ENCODE measurements around the gene SLC9C1. TPM values are rescaled to one million over a fixed set of nuclear protein-coding genes. Genes with fewer than 3 reads are reported as not detected.

The SLC9C1 gene
- total RNA-seq, 6 experiments from 2014 or later = not detected

DNA sequence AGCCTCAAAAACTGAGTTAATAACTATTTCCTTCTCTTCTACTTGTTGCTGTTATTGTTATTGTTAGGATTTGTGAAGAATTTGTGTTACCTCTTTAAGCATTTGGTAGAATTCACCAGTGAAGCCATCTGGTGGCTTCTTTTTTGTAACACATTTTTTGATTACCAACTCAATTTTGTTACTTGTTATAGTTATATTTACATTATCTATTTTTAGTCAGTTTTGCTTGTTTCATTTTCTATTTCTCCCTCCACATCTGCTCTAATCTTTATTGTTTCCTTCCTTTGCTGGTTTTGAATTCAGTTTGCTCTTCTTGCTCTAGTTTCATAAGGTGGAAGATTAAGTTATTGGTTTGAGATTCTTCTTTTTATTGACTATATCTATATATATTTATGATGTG, 3.7 kb upstream of the SLC9C1 start:
- no peak for DNase-seq
- no peak overlapping the region for H3K27ac Mint-ChIP-seq
- H3K4me3 Mint-ChIP-seq = no peak overlapping the region
- no peaks in the 10 kb centered on the region for H3K9me3 Mint-ChIP-seq
- no peaks in the 10 kb centered on the region for H3K36me3 Mint-ChIP-seq (ENCODE audit: low read depth)
- peaks cover 5% of the 10 kb centered on the region for H3K27me3 Mint-ChIP-seq (ENCODE audit: insufficient read depth)
- TF ChIP-seq, protein P1, sequence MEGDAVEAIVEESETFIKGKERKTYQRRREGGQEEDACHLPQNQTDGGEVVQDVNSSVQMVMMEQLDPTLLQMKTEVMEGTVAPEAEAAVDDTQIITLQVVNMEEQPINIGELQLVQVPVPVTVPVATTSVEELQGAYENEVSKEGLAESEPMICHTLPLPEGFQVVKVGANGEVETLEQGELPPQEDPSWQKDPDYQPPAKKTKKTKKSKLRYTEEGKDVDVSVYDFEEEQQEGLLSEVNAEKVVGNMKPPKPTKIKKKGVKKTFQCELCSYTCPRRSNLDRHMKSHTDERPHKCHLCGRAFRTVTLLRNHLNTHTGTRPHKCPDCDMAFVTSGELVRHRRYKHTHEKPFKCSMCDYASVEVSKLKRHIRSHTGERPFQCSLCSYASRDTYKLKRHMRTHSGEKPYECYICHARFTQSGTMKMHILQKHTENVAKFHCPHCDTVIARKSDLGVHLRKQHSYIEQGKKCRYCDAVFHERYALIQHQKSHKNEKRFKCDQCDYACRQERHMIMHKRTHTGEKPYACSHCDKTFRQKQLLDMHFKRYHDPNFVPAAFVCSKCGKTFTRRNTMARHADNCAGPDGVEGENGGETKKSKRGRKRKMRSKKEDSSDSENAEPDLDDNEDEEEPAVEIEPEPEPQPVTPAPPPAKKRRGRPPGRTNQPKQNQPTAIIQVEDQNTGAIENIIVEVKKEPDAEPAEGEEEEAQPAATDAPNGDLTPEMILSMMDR (IDR thresholded peaks at IDR 0.05) = no peak
- H3K4me1 Mint-ChIP-seq (ENCODE audit: low read depth) = peaks cover 14% of the 10 kb centered on the region

DNA sequence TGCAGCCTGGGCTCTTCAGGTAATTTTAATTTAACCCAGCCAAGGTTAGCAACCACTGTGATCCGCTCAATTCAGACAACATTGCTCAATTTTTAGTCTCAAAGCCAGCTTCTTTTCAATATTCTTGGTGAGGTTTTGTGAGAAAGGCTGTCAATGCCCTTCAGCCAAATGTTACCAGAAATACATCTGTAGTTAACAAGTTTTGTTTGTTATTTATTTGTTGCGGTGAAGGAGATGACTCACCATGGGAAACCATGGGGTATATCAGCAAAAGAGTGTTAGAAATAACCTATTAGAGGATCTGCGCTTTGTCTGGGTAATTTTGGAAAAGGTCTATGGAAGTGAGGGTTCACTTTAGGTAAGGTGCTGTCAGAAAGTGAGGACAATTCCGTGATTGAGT, 5.0 kb downstream of the SLC9C1 start:
- peaks cover 9% of the 10 kb centered on the region for H3K4me1 Mint-ChIP-seq (ENCODE audit: low read depth)
- TF ChIP-seq, protein P1 (IDR thresholded peaks at IDR 0.05) = no peak
- H3K27ac Mint-ChIP-seq = no peak overlapping the region
- DNase-seq = no peak
- no peak overlapping the region for H3K4me3 Mint-ChIP-seq
- no peaks in the 10 kb centered on the region for H3K36me3 Mint-ChIP-seq (ENCODE audit: low read depth)
- H3K9me3 Mint-ChIP-seq = no peaks in the 10 kb centered on the region
- peaks cover 8% of the 10 kb centered on the region for H3K27me3 Mint-ChIP-seq (ENCODE audit: insufficient read depth)

DNA sequence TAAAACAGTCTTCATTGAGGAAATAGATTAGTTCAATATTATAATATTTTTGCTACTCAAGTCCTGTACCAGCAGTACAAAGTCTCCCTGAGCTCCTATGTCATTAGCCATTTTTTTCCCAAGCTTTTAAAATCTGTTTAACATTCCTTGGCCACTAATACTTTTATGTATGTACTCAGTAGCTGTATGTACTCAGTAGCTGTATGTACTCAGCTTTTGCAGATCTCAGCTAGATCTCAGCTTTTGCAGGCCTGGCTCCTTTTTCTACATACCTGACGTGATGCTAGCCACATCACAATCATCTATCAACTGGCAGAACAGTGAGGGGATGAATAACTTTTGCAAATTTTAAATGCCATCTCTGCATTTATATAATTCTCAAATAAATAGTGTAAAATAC, 13.8 kb downstream of the SLC9C1 start:
- Mint-ChIP-seq H3K4me1 (ENCODE audit: low read depth) (no peaks in the 10 kb centered on the region), H3K4me3 (no peak overlapping the region), H3K9me3 (no peaks in the 10 kb centered on the region), H3K27me3 (ENCODE audit: insufficient read depth) (peaks cover 21% of the 10 kb centered on the region), H3K36me3 (ENCODE audit: low read depth) (no peaks in the 10 kb centered on the region), H3K27ac (no peak overlapping the region)
- no peak for DNase-seq
- TF ChIP-seq, protein P1 (IDR thresholded peaks at IDR 0.05) = no peak

DNA sequence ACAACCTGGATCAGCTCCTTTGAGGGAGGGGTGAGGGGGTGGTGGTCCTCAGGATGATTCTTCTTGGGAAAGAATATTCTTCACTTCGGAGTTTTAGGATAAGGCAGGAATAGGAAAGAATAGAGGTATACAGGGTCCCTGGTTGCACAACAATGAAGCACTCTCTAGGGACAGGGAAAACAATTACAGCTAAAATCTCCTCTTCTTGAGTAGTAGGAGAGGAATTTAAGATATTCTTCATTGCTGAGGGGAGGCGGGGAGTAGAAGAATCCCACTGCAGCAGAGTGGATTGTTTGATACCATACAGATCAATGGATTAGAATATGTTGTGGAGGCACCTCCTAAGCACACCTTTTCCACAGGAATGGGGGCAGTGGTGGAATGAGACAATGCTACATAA, 20.5 kb downstream of the SLC9C1 start:
- no peak for DNase-seq
- Mint-ChIP-seq H3K4me1 (ENCODE audit: low read depth) (no peaks in the 10 kb centered on the region), H3K36me3 (ENCODE audit: low read depth) (no peaks in the 10 kb centered on the region), H3K9me3 (no peaks in the 10 kb centered on the region), H3K27ac (no peak overlapping the region), H3K27me3 (ENCODE audit: insufficient read depth) (peaks cover 21% of the 10 kb centered on the region), H3K4me3 (no peak overlapping the region)
- TF ChIP-seq, protein P1 (IDR thresholded peaks at IDR 0.05) = no peak

DNA sequence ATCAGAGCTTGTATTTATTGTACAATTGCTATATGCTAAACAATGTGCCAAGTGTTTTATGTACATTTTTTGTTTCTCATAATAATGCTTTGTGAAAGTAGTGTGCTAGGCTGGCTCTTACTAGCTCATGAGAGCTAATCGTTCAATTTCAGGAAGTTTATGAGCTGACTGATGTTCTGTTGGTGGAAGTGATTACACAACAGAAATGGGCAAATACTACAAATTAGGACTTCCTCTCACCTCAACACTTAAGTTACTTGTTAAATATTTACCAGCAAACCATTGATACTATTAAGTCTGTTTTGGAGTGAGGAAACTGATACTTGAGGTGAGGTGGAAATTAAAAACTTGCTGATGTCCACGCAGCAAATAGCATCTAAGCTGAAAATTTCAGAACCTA, 32.3 kb downstream of the SLC9C1 start:
- no peaks in the 10 kb centered on the region for H3K9me3 Mint-ChIP-seq

More for the DNA sequence above, 32.3 kb downstream of the SLC9C1 start:
- TF ChIP-seq, protein P1 (IDR thresholded peaks at IDR 0.05) = no peak
- Mint-ChIP-seq H3K4me1 (ENCODE audit: low read depth) (no peaks in the 10 kb centered on the region), H3K27ac (no peak overlapping the region), H3K36me3 (ENCODE audit: low read depth) (no peaks in the 10 kb centered on the region), H3K27me3 (ENCODE audit: insufficient read depth) (no peaks in the 10 kb centered on the region; the same call in none of the 2 replicates), H3K4me3 (no peak overlapping the region)
- DNase-seq = no peak

All from HFFc6 (cell line).